K562 (cell line): ENCODE results near the gene CD22. TPM values are rescaled to one million over a fixed set of nuclear protein-coding genes. Genes with fewer than 3 reads are reported as not detected.

Experiments
- AFF4 ChIP-seq: sonication (generic); formaldehyde crosslinking; IDR thresholded peaks from 2 replicates; pipeline ENCODE4 v1.8.0; 2023; ENCODE audit warnings: mild to moderate bottlenecking, missing genetic modification reagents
- ARID1B ChIP-seq: fragments of 450-650 bp; IDR thresholded peaks from 2 replicates; pipeline ENCODE4 v1.6.1; 2016; ENCODE audit warnings: antibody characterized with exemption, mild to moderate bottlenecking, inconsistent platforms
- ATF1 ChIP-seq, 2 experiments: fragments of 450-650 bp in 1 of 2; IDR thresholded peaks; 2 replicates each; pipeline ENCODE4 v1.6.1; 2016; ENCODE audit warnings: missing compliant biosample characterization in 1 of 2, missing genetic modification characterization in 1 of 2
- CBFA2T2 ChIP-seq: fragments of 450-650 bp; conservative IDR thresholded peaks from 2 replicates; pipeline ENCODE4 v1.6.1; 2017; ENCODE audit warnings: mild to moderate bottlenecking
- CBFA2T3 ChIP-seq: fragments of 450-650 bp; IDR thresholded peaks from 2 replicates; pipeline ENCODE4 v1.6.1; 2017
- DACH1 ChIP-seq: fragments of 450-650 bp; IDR thresholded peaks from 2 replicates; pipeline ENCODE4 v1.6.1; 2018; ENCODE audit not compliant: partially characterized antibody
- GTF2A2 ChIP-seq: IDR thresholded peaks from 2 replicates; pipeline ENCODE4 v1.6.1; 2016; ENCODE audit warnings: mild to moderate bottlenecking, missing genetic modification characterization, missing compliant biosample characterization
- JUND ChIP-seq, 2 experiments: IDR thresholded peaks; 2 replicates in 1 of 2; 3 replicates in 1 of 2; pipeline ENCODE4 v1.6.1; 2011; ENCODE audit warnings: borderline replicate concordance in 2 of 2, low read depth in 2 of 2, low read length in 2 of 2, improper control_type of control experiment in 1 of 2, missing biosample characterization in 1 of 2, missing genetic modification characterization in 1 of 2, missing genetic modification reagents in 1 of 2
- KDM1A ChIP-seq, 2 experiments: fragments of 450-650 bp; IDR thresholded peaks; 2 replicates each; pipeline ENCODE4 v1.6.1; 2016; ENCODE audit warnings: mild to moderate bottlenecking in 2 of 2
- MED1 ChIP-seq: sonication (generic); formaldehyde crosslinking; IDR thresholded peaks from 2 replicates; pipeline ENCODE4 v1.8.1; 2023; ENCODE audit warnings: missing genetic modification reagents, borderline replicate concordance
- NONO ChIP-seq, 2 experiments: fragments of 200-400 bp in 1 of 2; fragments of 450-650 bp in 1 of 2; formaldehyde crosslinking in 1 of 2; IDR thresholded peaks; 2 replicates each; pipeline ENCODE4 v1.6.1; 2017; ENCODE audit warnings: low read depth in 2 of 2, mild to moderate bottlenecking in 2 of 2, moderate library complexity in 2 of 2, low read length in 1 of 2
- SAFB ChIP-seq: fragments of 200-400 bp; formaldehyde crosslinking; IDR thresholded peaks from 2 replicates; pipeline ENCODE4 v1.6.1; 2017; ENCODE audit warnings: low read depth, low read length, borderline replicate concordance
- SMAD3 ChIP-seq: fragments of 450-650 bp; formaldehyde crosslinking; conservative IDR thresholded peaks from 2 replicates; pipeline ENCODE4 v1.4.0; 2020; ENCODE audit warnings: mild to moderate bottlenecking
- TAF9B ChIP-seq: fragments of 450-650 bp; IDR thresholded peaks from 2 replicates; pipeline ENCODE4 v1.6.1; 2018; ENCODE audit warnings: mild to moderate bottlenecking; ENCODE audit not compliant: partially characterized antibody
- TAL1 ChIP-seq: fragments of 450-650 bp; IDR thresholded peaks from 2 replicates; pipeline ENCODE4 v1.6.1; 2016; ENCODE audit warnings: mild to moderate bottlenecking
- TFAP4 ChIP-seq: sonication (generic); formaldehyde crosslinking; IDR thresholded peaks from 2 replicates; pipeline ENCODE4 v1.8.0; 2022; ENCODE audit warnings: missing genetic modification reagents, mild to moderate bottlenecking, moderate library complexity, borderline replicate concordance
- ZKSCAN8 ChIP-seq: fragments of 200-800 bp; sonication (Bioruptor generic); IDR thresholded peaks from 2 replicates; pipeline ENCODE4 v1.6.1; 2016; ENCODE audit warnings: missing genetic modification characterization, missing compliant biosample characterization
- ZNF134 ChIP-seq: fragments of 250-450 bp; sonication (Bioruptor Pico); conservative IDR thresholded peaks from 2 replicates; pipeline ENCODE4 v1.4.0; 2020
- ZNF165 ChIP-seq: fragments of 250-450 bp; sonication (Bioruptor Pico); IDR thresholded peaks from 2 replicates; pipeline ENCODE4 v1.4.0; 2020; ENCODE audit warnings: borderline replicate concordance
- polyA plus RNA-seq, 8 experiments: library from polyadenylated mRNA; depleted of rRNA in 4 of 8; stranded (reverse) in 5 of 8; unstranded in 3 of 8; fragments of >200 nt; fragmentation: Nextera tagmentation in 2 of 8; fragmentation: Illumina TruSeq in 1 of 8; extraction: Ambion mirVana in 2 of 8; extraction: Trizol in 1 of 8; gene quantifications; 2 replicates each; pipeline versions ENCODE4 v1.2.1 to v1.2.3, GENCODE V29; 2011 to 2014; ENCODE audit warnings: inconsistent platforms in 1 of 8, missing spikeins in 1 of 8
- total RNA-seq, 7 experiments: library from RNA; depleted of rRNA in 6 of 7; stranded (reverse); fragments of >200 nt in 6 of 7; fragmentation: Illumina TruSeq in 2 of 7; extraction: Trizol in 2 of 7; gene quantifications; 2 replicates each; pipeline versions ENCODE4 v1.2.1 to v1.2.3, GENCODE V29; 2011 to 2021; ENCODE audit warnings: low replicate concordance in 1 of 7
- TF ChIP-seq, protein P1 (sequence below): fragments of 250-450 bp; sonication (Bioruptor Pico); IDR thresholded peaks from 2 replicates; pipeline ENCODE4 v1.5.0; 2021
- TF ChIP-seq, protein P2 (sequence below): fragments of 450-650 bp; formaldehyde crosslinking; IDR thresholded peaks from 2 replicates; pipeline ENCODE4 v1.4.0; 2020; ENCODE audit warnings: mild to moderate bottlenecking, moderate library complexity

CD22 gene
- total and polyA plus RNA-seq, 9 of the 15 experiments (the other 6 are each of a cell fraction or from before 2014, with no cell fraction given) = 0.29 to 5.0 (median 3.5) TPM

DNA sequence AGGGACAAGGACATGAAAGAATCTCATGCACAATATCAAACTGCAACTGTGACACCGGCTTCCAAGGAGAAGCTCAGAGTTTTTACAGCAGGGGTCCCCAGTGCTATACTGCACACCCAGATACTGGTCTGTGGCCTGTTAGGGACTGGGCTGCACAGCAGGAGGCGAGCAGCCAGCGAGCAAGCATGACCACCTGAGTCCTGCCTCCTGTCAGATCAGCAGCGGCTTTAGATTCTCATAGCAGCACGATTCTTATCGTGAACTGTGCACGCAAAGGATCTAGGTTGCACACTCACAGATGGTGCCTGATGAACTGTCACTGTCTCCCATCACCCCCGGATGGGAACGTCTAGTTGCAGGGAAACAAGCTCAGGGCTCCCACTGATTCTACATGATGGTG, 13.1 kb upstream of the CD22 start (continued):
- TF ChIP-seq AFF4 (CRISPR knock-in tag) (no peak), TAL1 (peak; percentile 32; the same call in 1 of the 2 replicates), CBFA2T2 (peak; percentile 48; the same call in 1 of the 2 replicates), ARID1B (peak; percentile 43), ZNF165 (CRISPR knock-in tag) (no peak), KDM1A (IDR thresholded peaks at IDR 0.05) (no peak), GTF2A2 (tag) (no peak), SMAD3 (CRISPR knock-in tag) (no peak), CBFA2T3 (peak; percentile 74), MED1 (CRISPR knock-in tag) (no peak), TAF9B (no peak), TFAP4 (no peak; the same call in 1 of the 2 replicates), NONO (IDR thresholded peaks at IDR 0.05; ENCODE audit: low read depth in 2 of 2, low read length in 1 of 2) (no peak), ZNF134 (CRISPR knock-in tag) (no peak), ATF1 (CRISPR knock-in tag; IDR thresholded peaks at IDR 0.05) (no peak), ATF1 (tag; IDR thresholded peaks at IDR 0.05) (0 out of 2 replicates have a peak, but pooled peaks have one; percentile 20), JUND (IDR thresholded peaks at IDR 0.05; ENCODE audit: borderline replicate concordance, low read depth, low read length) (no peak), JUND (tag; IDR thresholded peaks at IDR 0.05; ENCODE audit: borderline replicate concordance, low read depth, low read length) (peak; percentile 33; the same call in 1 of the 3 replicates), ZKSCAN8 (no peak), DACH1 (no peak), SAFB (no peak)
- TF ChIP-seq, protein P1, sequence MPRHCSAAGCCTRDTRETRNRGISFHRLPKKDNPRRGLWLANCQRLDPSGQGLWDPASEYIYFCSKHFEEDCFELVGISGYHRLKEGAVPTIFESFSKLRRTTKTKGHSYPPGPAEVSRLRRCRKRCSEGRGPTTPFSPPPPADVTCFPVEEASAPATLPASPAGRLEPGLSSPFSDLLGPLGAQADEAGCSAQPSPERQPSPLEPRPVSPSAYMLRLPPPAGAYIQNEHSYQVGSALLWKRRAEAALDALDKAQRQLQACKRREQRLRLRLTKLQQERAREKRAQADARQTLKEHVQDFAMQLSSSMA (CRISPR knock-in tag) = no peak
- TF ChIP-seq, protein P2, sequence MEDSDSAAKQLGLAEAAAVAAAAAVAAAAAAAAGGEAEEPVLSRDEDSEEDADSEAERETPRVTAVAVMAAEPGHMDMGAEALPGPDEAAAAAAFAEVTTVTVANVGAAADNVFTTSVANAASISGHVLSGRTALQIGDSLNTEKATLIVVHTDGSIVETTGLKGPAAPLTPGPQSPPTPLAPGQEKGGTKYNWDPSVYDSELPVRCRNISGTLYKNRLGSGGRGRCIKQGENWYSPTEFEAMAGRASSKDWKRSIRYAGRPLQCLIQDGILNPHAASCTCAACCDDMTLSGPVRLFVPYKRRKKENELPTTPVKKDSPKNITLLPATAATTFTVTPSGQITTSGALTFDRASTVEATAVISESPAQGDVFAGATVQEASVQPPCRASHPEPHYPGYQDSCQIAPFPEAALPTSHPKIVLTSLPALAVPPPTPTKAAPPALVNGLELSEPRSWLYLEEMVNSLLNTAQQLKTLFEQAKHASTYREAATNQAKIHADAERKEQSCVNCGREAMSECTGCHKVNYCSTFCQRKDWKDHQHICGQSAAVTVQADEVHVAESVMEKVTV (CRISPR knock-in tag) = no peak
